NCI-H1105 treated with DMSO at 0.1 percent for 48 hours (cell line): ENCODE measurements around the gene SYNE1.
"Not testable (repeated sequence)": the region's sequence is repeated elsewhere in the genome, so short reads cannot be mapped to it uniquely, and the experiment has no call there.

Experiments used
- DNase-seq: peaks from one replicate; lab custom pipeline; 2025; lab: John Stamatoyannopoulos, UW

Gene SYNE1

GRCh38 chr6:152138344-152138743 lies 498.8 kb downstream of the SYNE1 start:
- DNase-seq: not testable (repeated sequence)

- DNase-seq: peak; percentile 15
Measured at GRCh38 chr6:152136449-152136825, 500.7 kb downstream of the SYNE1 start.

GRCh38 chr6:152135755-152136448 lies 501.3 kb downstream of the SYNE1 start:
- peak; percentile 32 for DNase-seq

DNA sequence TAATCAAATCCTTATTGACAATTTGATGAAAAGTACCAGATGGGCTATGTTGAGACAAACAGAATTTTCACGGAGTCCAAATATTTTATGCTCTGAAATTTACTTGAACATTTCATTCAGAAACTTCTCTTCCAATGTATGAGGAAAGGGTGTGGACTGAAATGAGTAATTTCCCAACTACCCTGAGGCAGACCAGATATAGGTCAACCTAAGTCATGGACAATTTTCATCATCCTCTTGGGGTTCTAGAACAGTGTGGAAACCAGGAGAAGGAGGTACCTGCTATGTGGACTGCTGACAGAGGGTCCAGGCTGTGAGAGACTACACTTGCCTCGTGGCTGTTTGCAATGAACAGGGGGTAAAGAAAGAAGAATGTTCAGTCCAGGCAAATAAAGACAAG lies 506.7 kb downstream of the SYNE1 start:
- DNase-seq: no peak

DNA sequence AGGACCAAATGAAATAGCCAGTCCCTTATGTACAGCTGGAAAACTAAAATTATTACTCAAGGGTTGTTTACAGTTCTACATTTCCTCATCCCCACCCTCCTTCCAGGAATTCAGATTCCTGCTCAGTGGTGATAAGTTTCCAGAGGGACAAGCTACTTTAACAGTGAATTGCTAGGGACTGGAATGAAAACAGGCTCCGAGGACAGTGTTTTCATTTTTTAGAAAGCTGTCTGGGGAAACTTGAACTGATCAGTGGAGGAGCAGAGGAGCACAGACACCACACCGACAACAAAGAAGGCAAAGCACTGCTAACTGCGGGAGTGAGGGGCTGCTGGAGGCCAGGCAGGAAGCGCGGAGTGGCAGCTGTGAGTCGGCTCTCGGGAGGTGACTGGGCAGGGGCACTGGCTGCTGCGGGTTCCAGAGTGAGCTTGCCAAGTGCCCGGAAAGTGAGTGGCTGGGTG lies 507.4 kb downstream of the SYNE1 start:
- DNase-seq: no peak

- no peak for DNase-seq
Measured at GRCh38 chr6:152127432-152128165, 509.6 kb downstream of the SYNE1 start.

- DNase-seq: peak; percentile 51
Measured at GRCh38 chr6:152124429-152125074, 512.6 kb downstream of the SYNE1 start.

GRCh38 chr6:152123076-152123475 lies 514.1 kb downstream of the SYNE1 start:
- no peak for DNase-seq

DNA sequence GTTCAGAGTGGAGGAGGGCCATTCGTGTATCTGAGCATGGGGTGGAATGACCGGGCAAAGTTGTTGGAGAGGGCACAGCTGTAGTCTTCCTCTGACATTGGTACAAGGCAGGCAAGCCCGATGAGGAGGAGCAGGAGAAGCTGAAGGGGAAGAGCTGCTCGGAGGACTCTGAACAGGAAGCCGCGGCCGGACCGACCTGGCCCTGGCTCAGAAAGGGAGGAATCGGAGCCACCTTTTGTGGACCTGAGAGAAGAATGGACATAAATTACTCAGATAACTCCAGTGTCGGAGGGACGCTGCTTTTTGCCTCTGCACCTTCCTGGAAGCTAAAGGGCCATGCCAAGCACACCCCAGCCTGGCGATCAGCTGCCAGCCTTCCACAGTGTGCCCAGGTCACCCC lies 514.7 kb downstream of the SYNE1 start:
- DNase-seq: no peak

DNA sequence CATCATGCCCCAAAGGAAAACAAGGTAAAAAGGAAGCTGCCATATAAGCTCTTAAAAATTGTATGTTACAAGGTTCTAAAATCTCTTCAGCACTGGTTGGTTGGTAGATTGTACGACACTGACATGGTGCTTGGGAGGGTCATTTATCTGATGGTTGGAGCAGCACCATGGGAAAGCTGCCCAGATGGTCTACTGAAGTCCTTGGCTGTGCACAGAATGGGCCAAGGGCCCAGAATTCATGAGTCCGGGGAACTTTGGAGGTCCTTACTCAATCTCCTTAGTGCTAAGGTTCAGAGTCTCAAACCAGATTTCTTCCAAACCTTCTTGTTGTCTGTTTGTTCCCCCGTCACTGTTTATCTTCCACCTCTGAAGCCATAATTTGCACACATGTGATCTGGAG lies 515.3 kb downstream of the SYNE1 start:
- DNase-seq: no peak

DNA sequence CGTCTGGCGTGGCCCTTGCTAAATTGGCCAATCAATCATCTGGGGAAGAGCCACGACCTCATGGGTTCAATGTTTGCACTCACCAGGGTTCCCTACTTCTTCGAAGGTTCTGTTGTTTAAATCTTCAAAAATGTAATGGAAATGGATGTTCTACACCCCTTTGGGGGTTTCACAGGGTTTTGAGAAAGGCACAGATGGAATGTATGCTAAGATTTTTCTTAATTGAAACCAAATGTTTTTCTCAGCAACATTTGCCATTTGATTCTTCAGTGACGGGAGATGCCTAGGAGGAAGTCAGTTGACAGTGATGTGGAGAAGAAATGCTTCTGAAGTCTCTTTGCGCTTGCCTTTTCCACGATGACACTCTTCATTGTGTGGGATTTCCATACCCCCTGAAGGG lies 517.3 kb downstream of the SYNE1 start:
- DNase-seq: no peak

- no peak for DNase-seq
Measured at GRCh38 chr6:152118678-152119077, 518.5 kb downstream of the SYNE1 start.

DNA sequence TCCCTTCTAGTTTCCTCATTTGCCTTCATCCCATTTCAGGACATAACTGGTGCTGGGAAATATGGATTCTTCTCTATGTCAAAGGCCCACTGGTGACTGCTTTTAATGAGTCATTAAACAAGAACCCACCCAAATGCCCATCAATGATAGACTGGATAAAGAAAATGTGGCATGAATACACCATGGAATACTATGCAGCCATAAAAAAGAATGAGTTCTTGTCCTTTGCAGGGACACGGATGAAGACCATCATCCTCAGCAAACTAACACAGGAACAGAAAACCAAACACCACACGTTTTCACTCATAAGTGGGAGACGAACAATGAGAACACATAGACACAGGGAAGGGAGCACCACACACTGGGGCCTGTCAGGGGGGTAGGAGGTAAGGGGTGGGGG lies 518.9 kb downstream of the SYNE1 start:
- DNase-seq: no peak

DNA sequence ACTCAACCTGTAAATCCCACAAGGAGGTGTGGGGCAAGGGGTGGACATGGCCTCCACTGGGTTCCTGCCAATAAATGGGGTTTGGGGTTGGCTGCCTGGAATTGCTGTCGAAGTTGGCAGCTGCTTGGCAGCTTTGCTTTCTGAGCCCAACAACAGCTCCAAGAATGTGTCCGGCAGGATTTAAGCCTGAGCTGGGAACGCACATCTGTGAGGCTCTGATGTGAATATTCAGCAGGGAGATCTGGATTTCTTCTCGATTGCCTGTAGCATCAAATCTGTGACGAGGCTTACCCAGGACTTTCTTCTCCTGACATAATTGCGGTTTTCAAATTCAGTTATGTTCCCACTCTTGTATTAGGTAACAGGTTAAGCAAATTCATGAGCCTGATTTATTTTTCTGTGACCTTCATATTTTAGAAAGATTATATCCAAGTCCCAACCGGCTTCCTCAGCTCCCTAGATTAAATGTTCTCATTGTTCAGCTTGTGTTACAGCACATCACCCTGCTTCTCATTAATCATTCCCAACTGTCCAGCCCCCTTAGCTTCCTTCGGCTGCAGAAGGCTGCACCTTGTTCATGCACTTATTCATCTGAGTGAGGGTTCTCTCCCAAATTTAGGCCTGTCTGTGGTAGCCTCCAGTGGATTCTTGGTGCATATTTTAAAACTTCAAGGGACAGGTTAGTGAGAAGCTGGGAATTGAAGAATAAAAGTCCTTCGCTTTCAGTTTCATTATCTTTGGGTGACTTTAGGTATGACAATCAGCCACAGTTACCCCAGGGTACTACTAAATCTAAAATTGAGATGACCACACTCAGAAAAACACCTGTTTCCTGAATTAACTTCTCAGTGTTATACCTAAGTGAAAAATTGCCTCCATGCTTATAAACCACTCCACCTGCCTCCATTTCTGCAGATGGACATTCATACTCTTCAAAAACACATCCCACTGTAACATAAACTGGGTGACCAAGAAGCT lies 519.7 kb downstream of the SYNE1 start:
- DNase-seq: no peak

- no peak for DNase-seq
Measured at GRCh38 chr6:152112491-152113261, 524.5 kb downstream of the SYNE1 start.

DNA sequence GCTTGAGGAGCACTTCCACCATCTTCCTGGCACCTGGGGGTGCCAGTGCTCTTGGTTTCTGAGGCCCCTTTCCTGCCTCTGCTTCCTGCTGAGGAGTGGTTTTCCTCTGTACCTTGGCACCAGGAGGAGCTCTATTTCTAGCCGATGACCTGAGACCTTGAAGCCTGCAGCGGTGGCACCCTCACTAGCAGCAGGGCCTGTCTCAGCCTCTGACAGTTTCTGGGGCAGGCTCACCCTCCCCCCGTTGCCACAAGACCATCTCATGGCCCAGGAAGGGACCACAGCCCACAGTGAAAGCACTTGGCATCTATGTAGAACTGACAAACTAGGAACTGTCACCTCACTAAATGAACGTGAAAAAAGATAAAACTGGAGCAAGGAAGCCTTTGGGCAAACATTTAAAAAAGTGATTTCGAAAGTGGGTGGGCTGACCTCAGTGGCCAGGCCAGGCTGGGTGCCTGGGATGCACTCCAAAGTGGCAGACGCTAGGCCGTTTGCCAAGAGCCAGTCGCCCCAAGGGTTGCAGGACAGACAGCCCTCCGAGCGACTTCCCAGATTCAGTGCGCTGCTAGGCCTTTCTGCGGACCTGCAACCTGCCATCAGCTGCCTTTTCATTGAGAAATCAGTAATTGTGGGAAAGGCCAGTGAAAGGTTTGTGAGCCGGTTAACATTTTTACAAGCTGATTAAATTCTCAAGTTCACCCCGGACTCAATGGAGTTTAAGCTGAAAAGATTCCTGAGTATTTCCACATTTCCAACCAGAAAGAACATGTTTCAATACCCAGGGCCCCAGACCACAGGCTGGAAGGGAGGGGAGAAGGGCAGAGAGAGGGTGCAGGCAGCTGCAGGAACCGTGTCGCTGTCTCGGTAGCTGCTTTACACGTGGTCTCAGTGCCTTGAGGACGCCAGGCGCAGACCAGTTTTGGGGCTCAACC lies 526.0 kb downstream of the SYNE1 start:
- no peak for DNase-seq

DNA sequence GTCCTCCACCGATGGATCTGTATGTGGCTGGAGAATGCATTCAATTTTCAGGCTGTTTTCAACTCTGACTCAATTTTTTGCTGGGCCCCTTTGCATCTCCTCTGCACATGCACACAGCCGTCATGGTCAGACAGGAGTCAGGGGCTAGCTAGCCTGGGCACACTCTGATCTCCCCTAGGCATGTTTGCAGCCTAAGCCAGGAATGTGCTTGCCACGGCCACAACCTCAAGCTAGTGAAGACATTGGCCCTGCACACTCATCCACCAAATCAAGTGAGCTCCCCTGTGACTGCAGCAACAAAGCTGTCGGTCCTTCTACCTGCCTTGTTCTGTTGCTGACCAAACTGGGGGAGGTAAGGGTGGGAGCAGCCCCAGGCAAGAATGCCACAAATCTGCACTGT lies 529.2 kb downstream of the SYNE1 start:
- DNase-seq: no peak

DNA sequence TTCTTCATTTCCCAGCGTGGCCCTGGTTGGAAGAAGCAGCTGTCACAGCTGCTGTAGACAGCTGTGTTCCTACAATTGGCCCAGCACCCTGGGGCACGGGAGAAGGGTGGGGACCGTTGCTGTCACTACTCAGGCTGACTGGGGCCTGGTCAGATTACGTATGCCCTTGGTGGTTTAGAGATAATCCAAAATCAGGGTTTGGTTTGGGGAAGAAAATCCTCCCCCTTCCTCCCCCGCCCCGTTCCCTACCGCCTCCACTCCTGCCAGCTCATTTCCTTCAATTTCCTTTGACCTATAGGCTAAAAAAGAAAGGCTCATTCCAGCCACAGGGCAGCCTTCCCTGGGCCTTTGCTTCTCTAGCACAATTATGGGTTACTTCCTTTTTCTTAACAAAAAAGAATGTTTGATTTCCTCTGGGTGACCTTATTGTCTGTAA lies 537.0 kb downstream of the SYNE1 start:
- no peak for DNase-seq

DNA sequence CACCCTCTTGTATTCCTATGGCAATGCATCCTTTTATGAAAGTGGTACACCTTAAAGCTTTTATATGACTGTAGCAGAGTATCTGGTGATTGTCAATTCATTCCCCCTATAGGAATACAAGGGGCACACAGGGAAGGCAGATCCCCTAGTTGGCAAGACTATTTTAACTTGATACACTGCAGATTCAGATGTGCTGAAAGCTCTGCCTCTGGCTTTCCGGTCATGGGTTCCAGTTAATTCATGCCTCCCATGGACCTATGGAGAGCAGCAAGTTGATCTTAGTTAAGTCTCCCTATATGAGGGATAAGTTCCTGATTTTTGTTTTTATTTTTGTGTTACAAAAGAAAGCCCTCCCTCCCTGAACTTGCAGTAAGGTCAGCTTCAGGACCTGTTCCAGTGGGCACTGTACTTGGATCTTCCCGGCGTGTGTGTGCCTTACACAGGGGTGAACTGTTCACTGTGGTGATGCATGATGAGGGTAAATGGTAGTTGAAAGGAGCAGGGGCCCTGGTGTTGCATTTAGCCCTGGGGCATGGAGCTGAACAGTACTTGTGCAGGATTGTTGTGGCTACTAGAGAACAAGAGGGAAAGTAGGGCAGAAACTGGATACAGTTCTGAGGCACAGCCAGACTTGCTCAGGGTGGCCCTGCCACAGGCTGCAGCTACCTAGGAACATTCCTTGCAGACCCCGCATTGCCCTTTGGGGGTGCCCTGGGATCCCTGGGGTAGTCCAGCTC lies 537.5 kb downstream of the SYNE1 start:
- no peak for DNase-seq
